DOHH2 (cell line): Measurements from ENCODE around the gene DCBLD2.
A peak's percentile ranks its signal among the peaks of the same experiment; 100 is the strongest.

Experiments used
- H3F3A ChIP-seq: fragments of 200-600 bp; sonication (generic), shearing (Covaris generic); 2 replicates; pipeline ENCODE4 v1.6.0; 2016; ENCODE audit warnings: antibody characterized with exemption, mild to moderate bottlenecking; ENCODE audit not compliant: control insufficient read depth, insufficient read depth
- H3K27ac ChIP-seq: fragments of 200-600 bp; sonication (generic); 2 replicates; pipeline ENCODE4 v1.5.1; 2014; ENCODE audit warnings: low read depth, mild to moderate bottlenecking, low read length, moderate library complexity
- H3K27me3 ChIP-seq: fragments of 200-600 bp; sonication (generic); 2 replicates; pipeline ENCODE4 v1.6.1; 2014; ENCODE audit warnings: mild to moderate bottlenecking, low read length, mixed read lengths; ENCODE audit not compliant: control insufficient read depth
- H3K36me3 ChIP-seq: fragments of 200-600 bp; sonication (generic); 2 replicates; pipeline ENCODE4 v1.6.1; 2014; ENCODE audit warnings: mild to moderate bottlenecking, low read length, moderate library complexity, mixed read lengths; ENCODE audit not compliant: control insufficient read depth
- H3K4me1 ChIP-seq: fragments of 200-600 bp; sonication (generic); 2 replicates; pipeline ENCODE4 v1.6.1; 2014; ENCODE audit warnings: mild to moderate bottlenecking, low read length, mixed read lengths; ENCODE audit not compliant: control insufficient read depth
- H3K4me2 ChIP-seq: fragments of 200-600 bp; sonication (generic); 2 replicates; pipeline ENCODE4 v1.6.0; 2014; ENCODE audit warnings: mild to moderate bottlenecking, low read length, moderate library complexity
- H3K4me3 ChIP-seq: fragments of 200-600 bp; sonication (generic); 2 replicates; pipeline ENCODE4 v1.5.1; 2014; ENCODE audit warnings: mild to moderate bottlenecking, low read length, mixed read lengths
- H3K79me2 ChIP-seq: fragments of 200-600 bp; sonication (generic); 2 replicates; pipeline ENCODE4 v1.6.1; 2014; ENCODE audit warnings: mild to moderate bottlenecking, low read length, mixed read lengths; ENCODE audit not compliant: control insufficient read depth
- H3K9me2 ChIP-seq: fragments of 200-600 bp; sonication (generic); replicated peaks from 2 replicates; pipeline ENCODE4 v1.6.1; 2014; ENCODE audit warnings: mild to moderate bottlenecking, low read length, mixed read lengths; ENCODE audit not compliant: control insufficient read depth
- H3K9me3 ChIP-seq: fragments of 200-600 bp; sonication (generic); 2 replicates; pipeline ENCODE4 v1.6.1; 2014; ENCODE audit warnings: antibody characterized with exemption, low read length, mixed read lengths; ENCODE audit not compliant: control insufficient read depth, insufficient read depth
- H4K20me1 ChIP-seq: fragments of 200-600 bp; sonication (generic); 2 replicates; pipeline ENCODE4 v1.6.0; 2014; ENCODE audit warnings: low read depth, mild to moderate bottlenecking, antibody characterized with exemption, low read length, moderate library complexity; ENCODE audit not compliant: control insufficient read depth, insufficient read depth
- EZH2phosphoT487 ChIP-seq: fragments of 200-600 bp; sonication (generic); IDR thresholded peaks from 2 replicates; pipeline ENCODE4 v1.6.1; 2017; ENCODE audit warnings: borderline replicate concordance, mild to moderate bottlenecking, antibody characterized with exemption, low read length, moderate library complexity, mixed read lengths
- TF ChIP-seq, protein P1 (sequence below): fragments of 200-600 bp; sonication (generic); IDR thresholded peaks from one replicate; pipeline ENCODE4 v1.5.1; 2014; ENCODE audit warnings: antibody characterized with exemption, mild to moderate bottlenecking, low read depth, low read length; ENCODE audit not compliant: poor library complexity, severe bottlenecking

Gene DCBLD2

DNA sequence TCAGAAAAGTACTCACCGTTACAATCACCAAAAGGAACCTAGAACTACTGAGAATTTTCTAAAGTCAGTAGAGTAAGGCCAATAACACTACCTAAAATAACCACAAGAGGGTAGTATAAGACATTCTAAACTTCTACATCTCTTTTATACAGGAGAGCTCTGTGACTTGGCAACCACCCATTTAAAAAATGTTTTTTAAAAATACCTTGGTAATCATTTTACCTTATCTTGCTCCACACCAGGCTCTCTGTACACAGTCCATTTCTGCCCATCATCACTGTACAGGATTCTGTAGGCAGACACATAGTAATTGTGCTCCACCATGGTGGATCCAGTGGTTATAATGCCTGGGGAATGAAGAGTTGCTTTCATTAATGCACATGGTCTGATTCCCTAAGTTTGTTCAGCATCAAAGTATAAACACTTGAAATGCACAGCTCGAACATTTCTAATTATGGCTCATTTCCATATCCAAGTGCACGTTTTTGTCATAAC, 83.9 kb downstream of the DCBLD2 start:
- H3K36me3 ChIP-seq, result peaks cover 7% of the 10 kb centered on the region
- no peak overlapping the region for H3K27ac ChIP-seq

DNA sequence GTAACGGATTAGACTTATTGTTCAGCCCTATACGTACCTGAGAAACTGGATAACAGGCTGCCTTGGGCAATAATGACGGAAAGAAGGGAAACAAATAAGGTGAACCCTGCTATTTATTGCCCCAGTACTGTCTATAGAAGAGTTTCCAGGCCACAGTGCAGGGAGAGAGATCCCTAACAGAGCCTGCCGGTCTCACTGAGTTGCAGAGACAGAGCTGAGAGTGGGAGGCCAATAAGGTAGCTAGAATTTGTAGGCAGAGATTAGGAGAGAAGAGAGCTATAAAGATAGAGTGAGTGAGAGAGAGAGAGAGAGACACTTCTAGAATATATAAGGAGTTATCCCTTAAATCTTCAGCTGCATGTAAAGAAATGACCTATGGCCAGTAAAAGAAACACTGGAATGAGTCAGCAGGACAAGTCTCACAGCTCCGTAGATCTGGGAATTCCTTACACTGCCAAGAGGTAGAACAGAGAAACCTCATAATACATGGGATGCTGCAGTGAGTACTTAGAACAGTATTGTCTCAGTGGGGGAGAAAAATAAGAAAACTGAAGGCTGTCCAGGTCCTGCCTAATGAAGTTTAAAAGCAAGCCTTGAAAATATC, 86.6 kb downstream of the DCBLD2 start:
- no peaks in the 10 kb centered on the region for H3K27me3 ChIP-seq
- no peaks in the 10 kb centered on the region for H3K9me3 ChIP-seq
- H3K9me2 ChIP-seq, result no peaks in the 10 kb centered on the region
- H3F3A ChIP-seq, result no peaks in the 10 kb centered on the region
- no peak overlapping the region for H3K4me2 ChIP-seq
- H3K4me1 ChIP-seq, result no peaks in the 10 kb centered on the region
- H4K20me1 ChIP-seq, result no peaks in the 10 kb centered on the region
- no peak overlapping the region for H3K27ac ChIP-seq
- no peaks in the 10 kb centered on the region for H3K79me2 ChIP-seq
- no peak overlapping the region for H3K4me3 ChIP-seq
- TF ChIP-seq, protein P1, sequence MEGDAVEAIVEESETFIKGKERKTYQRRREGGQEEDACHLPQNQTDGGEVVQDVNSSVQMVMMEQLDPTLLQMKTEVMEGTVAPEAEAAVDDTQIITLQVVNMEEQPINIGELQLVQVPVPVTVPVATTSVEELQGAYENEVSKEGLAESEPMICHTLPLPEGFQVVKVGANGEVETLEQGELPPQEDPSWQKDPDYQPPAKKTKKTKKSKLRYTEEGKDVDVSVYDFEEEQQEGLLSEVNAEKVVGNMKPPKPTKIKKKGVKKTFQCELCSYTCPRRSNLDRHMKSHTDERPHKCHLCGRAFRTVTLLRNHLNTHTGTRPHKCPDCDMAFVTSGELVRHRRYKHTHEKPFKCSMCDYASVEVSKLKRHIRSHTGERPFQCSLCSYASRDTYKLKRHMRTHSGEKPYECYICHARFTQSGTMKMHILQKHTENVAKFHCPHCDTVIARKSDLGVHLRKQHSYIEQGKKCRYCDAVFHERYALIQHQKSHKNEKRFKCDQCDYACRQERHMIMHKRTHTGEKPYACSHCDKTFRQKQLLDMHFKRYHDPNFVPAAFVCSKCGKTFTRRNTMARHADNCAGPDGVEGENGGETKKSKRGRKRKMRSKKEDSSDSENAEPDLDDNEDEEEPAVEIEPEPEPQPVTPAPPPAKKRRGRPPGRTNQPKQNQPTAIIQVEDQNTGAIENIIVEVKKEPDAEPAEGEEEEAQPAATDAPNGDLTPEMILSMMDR, result no peak
- TF ChIP-seq EZH2phosphoT487, result no peak
- peaks cover 17% of the 10 kb centered on the region for H3K36me3 ChIP-seq

More for the DNA sequence above, 83.9 kb downstream of the DCBLD2 start:
- Histone ChIP-seq H3K9me3 (no peaks in the 10 kb centered on the region), H3K4me2 (no peak overlapping the region), H3K27me3 (no peaks in the 10 kb centered on the region), H3K9me2 (no peaks in the 10 kb centered on the region), H3K4me1 (peaks cover 12% of the 10 kb centered on the region), H4K20me1 (no peaks in the 10 kb centered on the region), H3K79me2 (no peaks in the 10 kb centered on the region), H3K4me3 (no peak overlapping the region), H3F3A (no peaks in the 10 kb centered on the region)
- TF ChIP-seq EZH2phosphoT487, result no peak
- TF ChIP-seq, protein P1, result peak; percentile 62

DNA sequence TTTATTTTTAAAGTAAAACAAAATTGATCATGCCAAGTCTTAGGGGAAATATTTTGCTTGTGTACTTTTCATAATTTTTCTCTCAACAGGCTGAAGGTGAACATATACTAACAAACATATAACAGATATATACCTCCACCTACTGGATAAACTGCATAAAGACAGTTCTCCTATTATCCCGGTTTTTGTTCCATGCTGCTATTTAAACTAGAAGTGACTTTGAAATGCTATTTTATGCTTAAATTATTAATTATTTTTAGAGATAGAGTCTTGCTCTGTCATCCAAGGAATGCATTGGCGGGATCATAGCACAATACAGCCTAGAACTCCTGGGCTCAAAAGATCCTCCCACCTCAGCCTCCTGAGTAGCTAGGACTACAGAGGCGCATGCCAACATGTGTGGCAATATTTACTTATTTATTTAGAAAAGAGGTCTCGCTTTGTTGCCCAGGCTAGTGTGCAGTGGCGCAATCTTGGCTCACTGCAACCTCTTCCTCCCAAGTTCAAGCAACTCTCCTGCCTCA, 88.6 kb downstream of the DCBLD2 start:
- H3F3A ChIP-seq, result no peaks in the 10 kb centered on the region
- no peak overlapping the region for H3K4me2 ChIP-seq
- H4K20me1 ChIP-seq, result no peaks in the 10 kb centered on the region
- H3K9me2 ChIP-seq, result no peaks in the 10 kb centered on the region
- H3K4me3 ChIP-seq, result no peak overlapping the region
- H3K36me3 ChIP-seq, result peaks cover 27% of the 10 kb centered on the region
- H3K27me3 ChIP-seq, result no peaks in the 10 kb centered on the region
- TF ChIP-seq, protein P1, result peak; percentile 50
- TF ChIP-seq EZH2phosphoT487, result no peak
- H3K9me3 ChIP-seq, result no peaks in the 10 kb centered on the region
- H3K4me1 ChIP-seq, result no peaks in the 10 kb centered on the region
- H3K79me2 ChIP-seq, result no peaks in the 10 kb centered on the region
- no peak overlapping the region for H3K27ac ChIP-seq
